NCI-H774 (cell line): ENCODE data around the gene CRYBG3.
A peak's percentile ranks its signal among the peaks of the same experiment; 100 is the strongest.

Experiments
- DNase-seq: peaks from one replicate; lab custom pipeline; 2025; lab: John Stamatoyannopoulos, UW

Gene CRYBG3

GRCh38 chr3:97838393-97838792 is 16.6 kb downstream of the CRYBG3 start:
- DNase-seq, result no peak

- DNase-seq, result no peak
Measured at GRCh38 chr3:97839944-97840343, 18.1 kb downstream of the CRYBG3 start.

- no peak for DNase-seq
Measured at GRCh38 chr3:97841304-97841703, 19.5 kb downstream of the CRYBG3 start.

GRCh38 chr3:97841956-97842355 is 20.1 kb downstream of the CRYBG3 start:
- no peak for DNase-seq

GRCh38 chr3:97848779-97849178 is 27.0 kb downstream of the CRYBG3 start:
- DNase-seq, result no peak

- DNase-seq, result no peak
Measured at GRCh38 chr3:97857401-97857800, 35.6 kb downstream of the CRYBG3 start.

GRCh38 chr3:97860364-97860763 is 38.6 kb downstream of the CRYBG3 start:
- no peak for DNase-seq

- DNase-seq, result no peak
Measured at GRCh38 chr3:97862582-97862981, 40.8 kb downstream of the CRYBG3 start.

- no peak for DNase-seq
Measured at GRCh38 chr3:97863031-97863430, 41.2 kb downstream of the CRYBG3 start.

- DNase-seq, result no peak
Measured at GRCh38 chr3:97863775-97864174, 42.0 kb downstream of the CRYBG3 start.

GRCh38 chr3:97871186-97871585 is 49.4 kb downstream of the CRYBG3 start:
- DNase-seq, result no peak

GRCh38 chr3:97871801-97872524 is 50.2 kb downstream of the CRYBG3 start:
- DNase-seq, result no peak

- DNase-seq, result no peak
Measured at GRCh38 chr3:97872525-97873042, 50.8 kb downstream of the CRYBG3 start.

GRCh38 chr3:97880267-97880666 is 58.5 kb downstream of the CRYBG3 start:
- no peak for DNase-seq

GRCh38 chr3:97882975-97883598 is 61.3 kb downstream of the CRYBG3 start:
- DNase-seq, result peak; percentile 18

GRCh38 chr3:97883736-97884135 is 61.9 kb downstream of the CRYBG3 start:
- no peak for DNase-seq

GRCh38 chr3:97884586-97885123 is 62.8 kb downstream of the CRYBG3 start:
- DNase-seq, result no peak

- no peak for DNase-seq
Measured at GRCh38 chr3:97885931-97886824, 64.4 kb downstream of the CRYBG3 start.

- no peak for DNase-seq
Measured at GRCh38 chr3:97889814-97890213, 68.0 kb downstream of the CRYBG3 start.

GRCh38 chr3:97892852-97893251 is 71.0 kb downstream of the CRYBG3 start:
- no peak for DNase-seq

- no peak for DNase-seq
Measured at GRCh38 chr3:97895216-97895615, 73.4 kb downstream of the CRYBG3 start.

GRCh38 chr3:97896129-97896528 is 74.3 kb downstream of the CRYBG3 start:
- no peak for DNase-seq
